ENCODE measurements around the gene GNG7. TPM values are rescaled to one million over a fixed set of nuclear protein-coding genes. Genes with fewer than 3 reads are reported as not detected.

Gene GNG7
- polyA plus RNA-seq, 1 donor (not counting 4 experiments of a cell fraction or from before 2014, with no cell fraction given), result 0.01 TPM

DNA sequence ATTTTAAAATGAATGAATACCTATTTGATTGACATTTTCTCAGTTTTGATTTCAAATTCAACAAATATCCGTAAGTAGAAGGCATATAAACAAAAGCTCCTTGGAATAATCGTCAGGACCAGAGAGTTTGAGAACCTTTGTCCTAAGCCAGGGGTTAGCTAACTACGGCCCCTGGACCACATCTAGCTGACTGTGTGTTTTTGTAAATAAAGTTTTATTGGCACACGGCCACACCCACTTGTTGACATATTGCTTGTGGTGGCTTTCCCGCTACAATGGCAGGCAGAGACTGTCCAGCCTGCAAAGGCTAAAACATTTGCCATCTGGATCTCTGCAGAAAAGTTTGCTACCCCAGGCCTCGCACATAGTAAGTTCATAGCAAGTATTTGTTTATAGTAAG, 83.4 kb downstream of the GNG7 start:
- no peak overlapping the region for H3K9ac ChIP-seq (ENCODE audit: control insufficient read depth, extremely low read depth, insufficient read depth, low read length)
- H3K27ac ChIP-seq (ENCODE audit: control insufficient read depth, insufficient read depth, low read length), result peak overlapping the region; percentile 36
- H3K9me3 ChIP-seq (ENCODE audit: control insufficient read depth, low read depth, low read length), result no peaks in the 10 kb centered on the region
- dilution Hi-C loops (cut with MboI; ENCODE audit: extremely low pct_ligation_motif_present, low sequenced_read_pairs), result no loop called here
- H3K4me2 ChIP-seq (ENCODE audit: control insufficient read depth, extremely low read depth, insufficient read depth, low read depth, low read length), result no peak overlapping the region
- no peaks in the 10 kb centered on the region for H4K20me1 ChIP-seq (ENCODE audit: control insufficient read depth, extremely low read depth, insufficient read depth, low read length)
- H3K9me1 ChIP-seq (ENCODE audit: control insufficient read depth, extremely low read depth, insufficient read depth, low read length), result no peaks in the 10 kb centered on the region
- FAIRE-seq (no peak), DNase-seq (ENCODE audit: low read depth, low spot score) (no peak)
- H2AFZ ChIP-seq (ENCODE audit: control insufficient read depth, low read length), result no peak overlapping the region
- no peak overlapping the region for H3K4me3 ChIP-seq (ENCODE audit: control insufficient read depth in 2 of 3, extremely low read depth in 1 of 3, insufficient read depth in 2 of 3, low read depth in 1 of 3, low read length in 3 of 3)
- no peaks in the 10 kb centered on the region for H3K79me2 ChIP-seq (ENCODE audit: control insufficient read depth, insufficient read depth, low read length)
- no peak for TF ChIP-seq EZH2 (IDR thresholded peaks at IDR 0.05; ENCODE audit: low read length)
- TF ChIP-seq, protein P1, sequence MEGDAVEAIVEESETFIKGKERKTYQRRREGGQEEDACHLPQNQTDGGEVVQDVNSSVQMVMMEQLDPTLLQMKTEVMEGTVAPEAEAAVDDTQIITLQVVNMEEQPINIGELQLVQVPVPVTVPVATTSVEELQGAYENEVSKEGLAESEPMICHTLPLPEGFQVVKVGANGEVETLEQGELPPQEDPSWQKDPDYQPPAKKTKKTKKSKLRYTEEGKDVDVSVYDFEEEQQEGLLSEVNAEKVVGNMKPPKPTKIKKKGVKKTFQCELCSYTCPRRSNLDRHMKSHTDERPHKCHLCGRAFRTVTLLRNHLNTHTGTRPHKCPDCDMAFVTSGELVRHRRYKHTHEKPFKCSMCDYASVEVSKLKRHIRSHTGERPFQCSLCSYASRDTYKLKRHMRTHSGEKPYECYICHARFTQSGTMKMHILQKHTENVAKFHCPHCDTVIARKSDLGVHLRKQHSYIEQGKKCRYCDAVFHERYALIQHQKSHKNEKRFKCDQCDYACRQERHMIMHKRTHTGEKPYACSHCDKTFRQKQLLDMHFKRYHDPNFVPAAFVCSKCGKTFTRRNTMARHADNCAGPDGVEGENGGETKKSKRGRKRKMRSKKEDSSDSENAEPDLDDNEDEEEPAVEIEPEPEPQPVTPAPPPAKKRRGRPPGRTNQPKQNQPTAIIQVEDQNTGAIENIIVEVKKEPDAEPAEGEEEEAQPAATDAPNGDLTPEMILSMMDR (optimal IDR thresholded peaks at IDR 0.05 in 1 of 3, IDR thresholded peaks at IDR 0.05 in 1 of 3, conservative IDR thresholded peaks at IDR 0.05 in 1 of 3; ENCODE audit: extremely low read depth in 1 of 3, insufficient read depth in 2 of 3, low read length in 3 of 3), result no peak
- H3K4me1 ChIP-seq (ENCODE audit: control insufficient read depth, extremely low read depth, insufficient read depth, low read length), result peaks cover 29% of the 10 kb centered on the region
- no peaks in the 10 kb centered on the region for H3K27me3 ChIP-seq (ENCODE audit: control insufficient read depth, extremely low read depth, insufficient read depth, low read length)
- H3K36me3 ChIP-seq (ENCODE audit: control insufficient read depth in 2 of 2, extremely low read depth in 1 of 2, insufficient read depth in 2 of 2, low read length in 2 of 2), result no peaks in the 10 kb centered on the region

DNA sequence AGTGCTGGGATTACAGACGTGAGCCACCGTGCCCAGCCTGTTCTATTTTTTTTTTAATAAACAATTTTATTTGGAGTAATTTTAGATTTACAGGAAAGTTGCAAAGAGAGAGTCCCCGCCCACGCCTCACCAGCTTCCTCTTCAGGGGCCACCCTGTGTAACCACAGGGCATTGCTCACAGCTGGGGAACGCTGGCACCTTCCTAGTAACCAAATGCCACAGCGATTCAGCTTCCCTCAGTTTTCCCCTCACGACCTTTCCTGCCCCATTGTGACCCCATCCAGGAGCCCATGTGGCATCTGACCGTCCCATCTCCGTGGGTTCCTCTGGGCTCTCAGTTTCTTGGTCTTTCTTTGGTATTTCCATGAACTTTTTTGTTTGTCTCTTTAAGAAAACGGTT, 83.9 kb downstream of the GNG7 start:
- no peaks in the 10 kb centered on the region for H3K9me1 ChIP-seq (ENCODE audit: control insufficient read depth, extremely low read depth, insufficient read depth, low read length)
- dilution Hi-C loops (cut with MboI; ENCODE audit: extremely low pct_ligation_motif_present, low sequenced_read_pairs), result no loop called here
- H3K4me3 ChIP-seq (ENCODE audit: control insufficient read depth in 2 of 3, extremely low read depth in 1 of 3, insufficient read depth in 2 of 3, low read depth in 1 of 3, low read length in 3 of 3), result no peak overlapping the region
- no peaks in the 10 kb centered on the region for H3K36me3 ChIP-seq (ENCODE audit: control insufficient read depth in 2 of 2, extremely low read depth in 1 of 2, insufficient read depth in 2 of 2, low read length in 2 of 2)
- TF ChIP-seq, protein P1 (optimal IDR thresholded peaks at IDR 0.05 in 1 of 3, IDR thresholded peaks at IDR 0.05 in 1 of 3, conservative IDR thresholded peaks at IDR 0.05 in 1 of 3; ENCODE audit: extremely low read depth in 1 of 3, insufficient read depth in 2 of 3, low read length in 3 of 3), result no peak
- no peak for TF ChIP-seq EZH2 (IDR thresholded peaks at IDR 0.05; ENCODE audit: low read length)
- no peaks in the 10 kb centered on the region for H3K9me3 ChIP-seq (ENCODE audit: control insufficient read depth, low read depth, low read length)
- peak overlapping the region; percentile 36 for H3K27ac ChIP-seq (ENCODE audit: control insufficient read depth, insufficient read depth, low read length)
- no peaks in the 10 kb centered on the region for H3K79me2 ChIP-seq (ENCODE audit: control insufficient read depth, insufficient read depth, low read length)
- no peak overlapping the region for H3K9ac ChIP-seq (ENCODE audit: control insufficient read depth, extremely low read depth, insufficient read depth, low read length)
- H3K4me1 ChIP-seq (ENCODE audit: control insufficient read depth, extremely low read depth, insufficient read depth, low read length), result peaks cover 29% of the 10 kb centered on the region
- DNase-seq (ENCODE audit: low read depth, low spot score), result no peak
- H4K20me1 ChIP-seq (ENCODE audit: control insufficient read depth, extremely low read depth, insufficient read depth, low read length), result no peaks in the 10 kb centered on the region
- H3K27me3 ChIP-seq (ENCODE audit: control insufficient read depth, extremely low read depth, insufficient read depth, low read length), result no peaks in the 10 kb centered on the region
- peak overlapping the region; percentile 12 for H3K4me2 ChIP-seq (ENCODE audit: control insufficient read depth, extremely low read depth, insufficient read depth, low read depth, low read length)
- FAIRE-seq, result peak; percentile 39
- H2AFZ ChIP-seq (ENCODE audit: control insufficient read depth, low read length), result no peak overlapping the region
